ENCODE measurements around the gene CD59. TPM values are rescaled to one million over a fixed set of nuclear protein-coding genes. Genes with fewer than 3 reads are reported as not detected.

The CD59 gene
- polyA plus RNA-seq, 3 donors: 3.7 to 34.9 (median 21.1) TPM

DNA sequence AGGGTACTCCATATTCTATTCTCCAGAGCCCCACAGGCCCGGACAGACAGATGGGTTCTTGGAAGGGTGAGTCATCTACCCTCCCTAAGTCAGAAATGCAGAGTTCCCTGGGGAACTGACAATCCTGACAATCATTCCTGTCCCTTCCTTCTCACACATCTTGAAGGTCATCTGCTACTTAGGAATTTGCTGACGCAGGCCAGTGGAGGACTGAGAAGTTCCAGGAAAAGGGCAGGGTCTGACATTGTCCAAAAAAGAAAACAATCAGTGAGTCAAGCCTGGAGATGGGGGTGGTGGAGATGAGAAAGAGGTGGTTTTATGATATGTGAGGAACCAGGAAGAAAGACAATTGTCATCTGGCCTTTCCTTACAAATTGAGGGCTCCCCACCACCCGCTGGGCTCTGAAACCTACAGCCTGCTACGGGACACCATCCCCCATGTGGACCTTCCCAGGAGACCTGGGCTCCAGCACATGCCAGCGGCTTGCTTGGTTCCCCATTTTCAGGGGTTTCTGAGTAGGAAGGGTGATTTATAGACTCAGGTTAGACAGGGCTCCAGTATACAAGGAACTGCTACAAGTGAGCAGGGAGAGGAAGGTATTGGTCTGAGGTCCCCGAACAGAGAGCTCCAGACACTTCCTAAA lies 12.9 kb downstream of the CD59 start:
- TF ChIP-seq, protein P1, sequence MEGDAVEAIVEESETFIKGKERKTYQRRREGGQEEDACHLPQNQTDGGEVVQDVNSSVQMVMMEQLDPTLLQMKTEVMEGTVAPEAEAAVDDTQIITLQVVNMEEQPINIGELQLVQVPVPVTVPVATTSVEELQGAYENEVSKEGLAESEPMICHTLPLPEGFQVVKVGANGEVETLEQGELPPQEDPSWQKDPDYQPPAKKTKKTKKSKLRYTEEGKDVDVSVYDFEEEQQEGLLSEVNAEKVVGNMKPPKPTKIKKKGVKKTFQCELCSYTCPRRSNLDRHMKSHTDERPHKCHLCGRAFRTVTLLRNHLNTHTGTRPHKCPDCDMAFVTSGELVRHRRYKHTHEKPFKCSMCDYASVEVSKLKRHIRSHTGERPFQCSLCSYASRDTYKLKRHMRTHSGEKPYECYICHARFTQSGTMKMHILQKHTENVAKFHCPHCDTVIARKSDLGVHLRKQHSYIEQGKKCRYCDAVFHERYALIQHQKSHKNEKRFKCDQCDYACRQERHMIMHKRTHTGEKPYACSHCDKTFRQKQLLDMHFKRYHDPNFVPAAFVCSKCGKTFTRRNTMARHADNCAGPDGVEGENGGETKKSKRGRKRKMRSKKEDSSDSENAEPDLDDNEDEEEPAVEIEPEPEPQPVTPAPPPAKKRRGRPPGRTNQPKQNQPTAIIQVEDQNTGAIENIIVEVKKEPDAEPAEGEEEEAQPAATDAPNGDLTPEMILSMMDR (IDR thresholded peaks at IDR 0.05): no peak
- Mint-ChIP-seq H3K4me1 (peaks cover 31% of the 10 kb centered on the region), H3K27me3 (ENCODE audit: low read depth in 3 of 3) (peaks cover 0 to 4% (median 0%) of the 10 kb centered on the region in 3 donors), H3K9me3 (no peaks in the 10 kb centered on the region), H3K4me3 (no peak overlapping the region), H3K27ac (peak overlapping the region in 3 of 7 donors; percentile 19 to 68 (median 23)), H3K36me3 (peaks cover 9% of the 10 kb centered on the region in 2 donors)
- no peaks in the 10 kb centered on the region for H3K27me3 ChIP-seq (ENCODE audit: control insufficient read depth in 2 of 2, insufficient read depth in 2 of 2, low read length in 2 of 2)
- no peak overlapping the region for H3K4me3 ChIP-seq (replicated peaks in 1 of 3; ENCODE audit: low read depth in 2 of 3, low read length in 3 of 3)
- peak in 1 of 3 donors; percentile 23 for DNase-seq
- H3K9me3 ChIP-seq (replicated peaks in 1 of 2; ENCODE audit: control insufficient read depth in 1 of 2, insufficient read depth in 1 of 2, low read length in 2 of 2): no peaks in the 10 kb centered on the region
- no peak overlapping the region for H3K9ac ChIP-seq (ENCODE audit: insufficient read depth, low read length, poor library complexity, severe bottlenecking)
- peaks cover 12 to 14% of the 10 kb centered on the region in 2 donors for H3K4me1 ChIP-seq (ENCODE audit: control insufficient read depth in 1 of 2, insufficient read depth in 2 of 2, low read length in 2 of 2)
- WGBS (ENCODE audit: insufficient coverage): no CpG with 5 or more reads among the region's 6 CpGs
- H3K36me3 ChIP-seq (replicated peaks in 1 of 2; ENCODE audit: control insufficient read depth in 1 of 2, insufficient read depth in 2 of 2, low read length in 2 of 2): no peaks in the 10 kb centered on the region
- no peak overlapping the region for H3K4me2 ChIP-seq (replicated peaks; ENCODE audit: extremely low read depth, low read length, poor library complexity, severe bottlenecking)
- intact Hi-C loops (cut with micrococcal nuclease): no loop called here
- no peaks in the 10 kb centered on the region for H4K20me1 ChIP-seq (ENCODE audit: insufficient read depth, low read length)
- no peak overlapping the region for H2AFZ ChIP-seq (ENCODE audit: insufficient read depth, low read depth, low read length, poor library complexity, severe bottlenecking)
- H3K27ac ChIP-seq (ENCODE audit: low read depth in 1 of 2, low read length in 2 of 2): no peak overlapping the region
- no peaks in the 10 kb centered on the region for H3K79me2 ChIP-seq (ENCODE audit: insufficient read depth, low read length)

DNA sequence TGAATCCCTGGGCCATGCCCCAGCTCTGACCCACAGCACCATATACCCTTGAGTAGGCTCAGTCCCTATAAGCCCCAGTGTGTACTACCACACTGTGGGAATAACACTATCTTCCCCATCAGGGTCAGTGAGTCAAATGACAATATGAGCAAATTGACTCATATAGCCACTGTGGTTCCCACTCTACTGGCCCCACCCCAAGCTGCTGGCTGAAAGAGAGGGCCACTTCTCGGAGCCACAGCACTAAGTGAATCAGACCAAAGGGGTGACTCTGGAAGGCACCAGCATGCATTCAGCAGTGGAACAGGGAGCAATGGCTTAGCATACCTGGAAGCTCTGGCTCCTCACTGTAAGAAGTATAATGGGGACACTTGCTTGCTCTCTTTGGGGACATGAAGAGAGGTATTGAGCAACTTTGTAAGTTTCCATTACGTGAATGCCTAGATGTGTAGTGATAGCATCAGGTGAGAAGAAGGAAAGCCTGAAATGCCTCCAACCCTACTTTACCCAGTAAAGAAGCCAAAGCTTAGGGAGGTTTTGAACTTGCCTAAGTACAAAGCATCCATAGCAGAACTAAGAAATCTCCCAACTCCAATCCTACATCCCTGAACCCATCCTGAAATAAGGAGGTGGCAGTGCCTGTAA lies 13.5 kb downstream of the CD59 start:
- H3K9me3 Mint-ChIP-seq: no peaks in the 10 kb centered on the region
- no peak overlapping the region for H2AFZ ChIP-seq (ENCODE audit: insufficient read depth, low read depth, low read length, poor library complexity, severe bottlenecking)
- no peaks in the 10 kb centered on the region for H3K79me2 ChIP-seq (ENCODE audit: insufficient read depth, low read length)
- peak in 2 of 3 donors; percentile 17 to 57 for DNase-seq
- no peak overlapping the region for H3K4me3 ChIP-seq (replicated peaks in 1 of 3; ENCODE audit: low read depth in 2 of 3, low read length in 3 of 3)
- no peak overlapping the region for H3K4me2 ChIP-seq (replicated peaks; ENCODE audit: extremely low read depth, low read length, poor library complexity, severe bottlenecking)
- no peak overlapping the region for H3K9ac ChIP-seq (ENCODE audit: insufficient read depth, low read length, poor library complexity, severe bottlenecking)
- H4K20me1 ChIP-seq (ENCODE audit: insufficient read depth, low read length): no peaks in the 10 kb centered on the region
- H3K4me3 Mint-ChIP-seq: no peak overlapping the region
- H3K27me3 Mint-ChIP-seq (ENCODE audit: low read depth in 3 of 3): peaks cover 0 to 4% (median 0%) of the 10 kb centered on the region in 3 donors
- H3K4me1 ChIP-seq (ENCODE audit: control insufficient read depth in 1 of 2, insufficient read depth in 2 of 2, low read length in 2 of 2): peaks cover 12 to 14% of the 10 kb centered on the region in 2 donors
- peak overlapping the region in 1 of 7 donors; percentile 13 for H3K27ac Mint-ChIP-seq
- no peak overlapping the region for H3K27ac ChIP-seq (ENCODE audit: low read depth in 1 of 2, low read length in 2 of 2)
- H3K4me1 Mint-ChIP-seq: peaks cover 28% of the 10 kb centered on the region
- no peaks in the 10 kb centered on the region for H3K27me3 ChIP-seq (ENCODE audit: control insufficient read depth in 2 of 2, insufficient read depth in 2 of 2, low read length in 2 of 2)
- no peaks in the 10 kb centered on the region for H3K36me3 ChIP-seq (replicated peaks in 1 of 2; ENCODE audit: control insufficient read depth in 1 of 2, insufficient read depth in 2 of 2, low read length in 2 of 2)
- H3K36me3 Mint-ChIP-seq: peaks cover 9% of the 10 kb centered on the region in 2 donors
- no peaks in the 10 kb centered on the region for H3K9me3 ChIP-seq (replicated peaks in 1 of 2; ENCODE audit: control insufficient read depth in 1 of 2, insufficient read depth in 1 of 2, low read length in 2 of 2)
- intact Hi-C loops (cut with micrococcal nuclease): no loop called here
- WGBS (ENCODE audit: insufficient coverage): 71% methylated on average over 1 of the region's 2 CpGs
- TF ChIP-seq, protein P1 (IDR thresholded peaks at IDR 0.05): no peak

All from CD14-positive monocyte (primary cell).